D721Med (cell line): ENCODE data around the gene ANTXRL.

Experiments
- DNase-seq: peaks from one replicate; pipeline ENCODE4 v3.0.0; 2011; ENCODE audit warnings: low spot score; ENCODE audit not compliant: insufficient read length
- FAIRE-seq: peaks from 2 replicates; lab custom pipeline; 2011; peaks lifted over from hg19 to GRCh38; lab: Jason Lieb, UNC
- TF ChIP-seq, protein P1 (sequence below): IDR thresholded peaks from 2 replicates; pipeline ENCODE4 v1.5.1; 2012; ENCODE audit warnings: mild to moderate bottlenecking, control low read depth; ENCODE audit not compliant: insufficient read depth; ENCODE audit errors: missing control alignments

Gene ANTXRL

DNA sequence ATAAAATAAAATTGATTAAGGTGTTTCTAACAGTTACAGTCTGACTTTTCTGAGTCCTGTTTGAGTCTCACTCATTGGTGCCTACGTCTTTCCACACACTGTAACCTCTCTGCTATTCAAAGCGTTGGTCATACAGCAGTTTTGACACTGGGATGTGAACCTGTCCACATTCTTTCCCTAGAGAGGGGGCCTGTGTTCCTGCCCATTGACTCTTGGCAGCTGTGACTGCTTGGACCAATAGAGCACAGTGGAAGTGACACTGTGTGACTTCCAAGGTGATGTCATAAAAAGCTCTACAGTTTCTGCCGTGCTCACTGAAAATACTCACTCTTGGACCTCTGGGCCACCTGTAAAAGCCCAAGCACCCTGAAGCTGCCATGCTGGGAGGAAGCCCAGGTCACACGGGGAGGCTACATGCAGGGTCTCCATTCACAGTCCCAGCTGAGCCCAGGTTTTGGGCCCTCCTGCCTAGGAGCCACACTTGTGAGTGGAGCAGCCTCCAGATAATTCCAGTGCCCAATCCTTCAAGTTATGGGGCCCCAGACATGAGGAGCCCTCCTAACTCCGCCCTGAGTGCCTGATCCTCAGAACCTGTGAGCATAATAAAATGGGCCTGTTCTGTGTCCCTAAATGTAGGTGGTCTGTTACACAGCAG, 704 bp upstream of the ANTXRL start:
- TF ChIP-seq, protein P1, sequence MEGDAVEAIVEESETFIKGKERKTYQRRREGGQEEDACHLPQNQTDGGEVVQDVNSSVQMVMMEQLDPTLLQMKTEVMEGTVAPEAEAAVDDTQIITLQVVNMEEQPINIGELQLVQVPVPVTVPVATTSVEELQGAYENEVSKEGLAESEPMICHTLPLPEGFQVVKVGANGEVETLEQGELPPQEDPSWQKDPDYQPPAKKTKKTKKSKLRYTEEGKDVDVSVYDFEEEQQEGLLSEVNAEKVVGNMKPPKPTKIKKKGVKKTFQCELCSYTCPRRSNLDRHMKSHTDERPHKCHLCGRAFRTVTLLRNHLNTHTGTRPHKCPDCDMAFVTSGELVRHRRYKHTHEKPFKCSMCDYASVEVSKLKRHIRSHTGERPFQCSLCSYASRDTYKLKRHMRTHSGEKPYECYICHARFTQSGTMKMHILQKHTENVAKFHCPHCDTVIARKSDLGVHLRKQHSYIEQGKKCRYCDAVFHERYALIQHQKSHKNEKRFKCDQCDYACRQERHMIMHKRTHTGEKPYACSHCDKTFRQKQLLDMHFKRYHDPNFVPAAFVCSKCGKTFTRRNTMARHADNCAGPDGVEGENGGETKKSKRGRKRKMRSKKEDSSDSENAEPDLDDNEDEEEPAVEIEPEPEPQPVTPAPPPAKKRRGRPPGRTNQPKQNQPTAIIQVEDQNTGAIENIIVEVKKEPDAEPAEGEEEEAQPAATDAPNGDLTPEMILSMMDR: no peak
- no peak for DNase-seq
- FAIRE-seq: no peak

DNA sequence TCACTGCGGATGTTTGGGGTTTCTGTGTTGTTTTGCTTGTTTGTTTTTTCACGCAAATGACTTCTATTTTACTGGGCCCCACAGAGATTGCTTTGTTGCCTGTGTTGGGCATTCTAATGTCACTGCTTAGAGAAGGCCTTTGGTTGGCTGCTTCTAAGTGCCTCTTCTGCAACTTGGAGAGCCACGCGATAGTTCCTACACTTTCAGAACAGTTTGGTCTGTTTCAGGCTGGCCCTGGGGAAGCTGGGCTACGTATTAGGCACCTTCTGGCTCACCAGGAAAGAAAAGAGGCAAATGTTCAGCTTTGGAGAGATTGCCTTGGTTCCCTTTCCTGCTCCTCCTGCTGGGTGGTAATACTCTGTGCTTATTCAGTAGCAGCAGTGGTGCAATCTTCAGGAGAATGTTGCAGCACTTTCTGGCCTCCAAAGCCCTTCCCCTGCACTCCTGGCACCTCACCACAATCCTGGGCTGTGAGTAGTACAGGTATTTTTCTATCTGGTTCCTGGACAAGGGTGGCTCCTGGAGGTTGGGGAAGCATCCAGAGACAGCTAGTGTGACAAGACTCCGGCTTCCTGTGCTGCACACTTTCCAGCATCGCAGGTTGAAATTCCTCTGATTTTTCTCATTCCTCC, 1.2 kb downstream of the ANTXRL start:
- TF ChIP-seq, protein P1: no peak
- no peak for FAIRE-seq
- no peak for DNase-seq

DNA sequence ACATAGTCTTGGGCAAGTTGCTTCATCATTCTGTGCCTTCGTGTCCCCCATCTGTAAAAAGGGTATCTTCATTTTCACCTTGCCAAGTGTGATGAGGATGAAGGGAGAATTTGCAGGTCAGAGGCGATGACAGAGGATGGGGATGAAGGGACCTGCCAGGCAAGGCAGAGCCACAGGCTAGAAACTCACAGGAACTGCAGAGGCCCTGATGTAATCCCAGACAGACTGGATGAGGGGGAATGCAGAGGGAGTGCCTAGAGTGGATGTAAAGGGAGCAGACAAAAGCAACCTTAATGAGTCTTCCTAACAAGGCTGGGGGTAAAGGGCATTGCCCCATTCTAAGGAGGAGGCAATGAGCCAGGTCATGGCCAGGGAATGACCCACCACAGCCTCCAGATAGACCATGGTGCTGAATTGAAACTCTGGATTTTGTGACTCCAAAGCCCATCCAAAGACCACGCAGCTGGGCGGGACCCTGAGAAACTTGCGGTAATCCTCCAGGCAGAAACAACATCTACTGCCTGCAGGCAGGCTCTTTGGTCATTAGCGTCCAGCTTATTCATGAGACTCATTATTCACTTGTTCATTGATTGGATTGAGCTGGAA, 1.9 kb downstream of the ANTXRL start:
- TF ChIP-seq, protein P1: no peak
- FAIRE-seq: no peak
- no peak for DNase-seq

DNA sequence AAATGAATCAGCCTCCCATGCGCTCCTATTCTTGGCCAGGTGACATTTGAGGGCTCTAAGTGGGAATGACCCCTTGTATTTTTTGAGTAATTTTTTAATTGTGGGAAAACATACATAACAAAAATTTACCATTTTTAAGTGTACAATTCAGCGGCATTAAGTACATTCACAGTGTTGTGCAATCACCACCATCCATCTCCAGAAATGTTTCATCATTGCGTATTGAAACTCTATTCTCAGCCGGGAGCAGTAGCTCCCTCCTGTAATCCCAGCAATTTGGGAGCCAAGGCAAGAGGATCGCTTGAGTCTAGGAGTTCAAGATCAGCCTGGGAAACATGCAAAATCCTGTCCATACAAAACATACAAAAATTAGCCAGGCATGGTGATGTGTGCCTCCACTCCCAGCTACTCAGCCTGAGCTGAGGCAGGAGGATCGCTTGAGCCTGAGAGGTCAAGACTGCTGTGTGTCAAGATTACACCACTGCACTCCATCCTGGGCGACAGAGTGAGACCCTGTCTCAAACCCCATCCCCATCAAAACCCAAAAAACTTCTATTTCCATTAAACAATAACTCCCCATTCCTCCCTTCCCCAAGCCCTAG, 2.5 kb downstream of the ANTXRL start:
- DNase-seq: no peak
- no peak for FAIRE-seq
- TF ChIP-seq, protein P1: no peak

DNA sequence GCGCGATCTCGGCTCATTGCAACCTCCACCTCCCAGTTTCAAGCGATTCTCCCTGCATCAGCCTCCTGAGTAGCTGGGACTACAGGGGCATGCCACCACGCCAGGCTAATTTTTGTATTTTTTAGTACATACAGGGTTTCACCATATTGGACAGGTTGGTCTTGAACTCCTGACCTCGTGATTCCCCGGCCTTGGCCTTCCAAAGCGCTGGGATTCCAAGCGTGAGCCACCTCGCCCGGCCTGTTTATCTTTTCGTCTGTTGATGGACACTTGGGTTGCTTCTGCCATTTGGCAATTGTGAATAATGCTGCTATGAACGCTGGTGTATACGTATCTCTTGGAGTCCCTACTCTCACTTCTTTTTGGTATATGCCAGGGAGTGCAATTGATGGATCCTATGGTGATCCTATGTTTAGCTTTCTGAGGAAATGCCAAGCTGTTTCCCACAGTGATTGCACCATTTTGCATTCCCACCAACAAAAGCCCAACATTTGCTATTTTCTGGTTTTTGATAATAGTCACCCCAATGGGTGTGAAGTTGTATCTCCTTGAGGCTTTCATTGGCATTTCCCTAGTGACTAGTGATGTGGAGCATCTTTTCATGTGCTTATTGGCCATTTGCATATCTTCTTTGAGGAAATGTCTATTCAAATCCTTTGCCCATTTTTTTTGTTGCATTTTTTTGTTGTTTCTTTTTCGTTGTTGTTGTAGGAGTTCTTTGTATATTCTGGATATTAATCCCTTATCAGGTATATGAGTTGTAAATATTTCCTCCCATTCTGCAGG, 3.5 kb downstream of the ANTXRL start:
- FAIRE-seq (no peak), DNase-seq (no peak)
- TF ChIP-seq, protein P1: no peak

DNA sequence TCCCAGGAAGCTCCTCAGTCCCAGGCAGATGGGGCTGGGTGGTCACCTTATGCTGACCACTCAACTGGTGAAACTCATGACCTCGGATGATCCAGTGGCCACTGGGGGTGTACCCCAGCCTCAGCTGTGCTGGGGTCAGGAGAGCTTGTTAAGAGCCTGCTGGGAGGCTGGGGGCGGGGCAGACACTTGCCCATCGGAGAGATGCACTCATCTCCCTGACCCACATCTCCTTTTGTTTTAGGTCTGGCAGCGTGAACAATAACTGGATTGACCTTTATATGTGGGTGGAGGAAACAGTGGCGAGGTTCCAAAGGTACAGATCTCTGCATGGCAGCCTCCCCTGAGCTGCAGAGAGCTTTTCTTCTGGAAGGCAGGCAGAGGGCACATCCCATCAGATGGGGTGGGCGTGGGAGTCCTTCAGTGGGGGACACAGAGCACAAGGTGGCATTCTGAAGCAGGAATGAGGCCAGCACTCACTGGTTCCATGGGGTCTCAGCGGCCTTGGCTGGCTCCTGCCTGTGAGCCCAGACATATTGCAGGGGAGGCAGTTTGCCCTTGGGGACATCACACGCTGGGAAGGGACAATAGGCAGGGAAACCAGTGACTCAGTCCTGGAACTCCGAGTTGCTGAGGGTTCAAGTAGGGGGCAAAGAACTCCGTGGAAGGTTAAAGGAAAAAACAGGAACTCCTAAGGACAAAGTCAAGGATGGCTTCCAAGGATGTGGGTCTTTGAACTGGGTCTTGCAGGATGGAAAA, 5.2 kb downstream of the ANTXRL start:
- DNase-seq (no peak), FAIRE-seq (no peak)
- TF ChIP-seq, protein P1: no peak
